ENCODE results near the gene MRPL11. TPM values are rescaled to one million over a fixed set of nuclear protein-coding genes. Genes with fewer than 3 reads are reported as not detected.

MRPL11 gene
- total and polyA plus RNA-seq, 2 of the 13 experiments (the other 11 are each of a cell fraction or from before 2014, with no cell fraction given): 72.9 to 176 TPM

- TF ChIP-seq ZFAT (CRISPR knock-in tag; conservative IDR thresholded peaks at IDR 0.05): peak; percentile 88
- no peak for TF ChIP-seq KDM5A (IDR thresholded peaks at IDR 0.05; ENCODE audit: borderline replicate concordance, low read length)
- TF ChIP-seq ZNF780A (CRISPR knock-in tag; IDR thresholded peaks at IDR 0.05): 0 out of 2 replicates have a peak, but pooled peaks have one; percentile 76
- TF ChIP-seq NFE2 (CRISPR knock-in tag; IDR thresholded peaks at IDR 0.05): no peak
- TF ChIP-seq ZNF138 (CRISPR knock-in tag; IDR thresholded peaks at IDR 0.05; ENCODE audit: low read depth): 0 out of 2 replicates have a peak, but pooled peaks have one; percentile 64
- TF ChIP-seq ZNF292 (CRISPR knock-in tag; IDR thresholded peaks at IDR 0.05; ENCODE audit: borderline replicate concordance, low read depth): no peak
- TF ChIP-seq HIC2 (CRISPR knock-in tag; IDR thresholded peaks at IDR 0.05; ENCODE audit: low read depth): peak; percentile 44; the same call in 1 of the 2 replicates
- TF ChIP-seq SP140L (CRISPR knock-in tag; IDR thresholded peaks at IDR 0.05; ENCODE audit: borderline replicate concordance): no peak; the same call in 1 of the 2 replicates
- no peak for TF ChIP-seq ZNF143 (CRISPR knock-in tag; IDR thresholded peaks at IDR 0.05)
- peak; percentile 95 for TF ChIP-seq ZBTB49 (CRISPR knock-in tag; IDR thresholded peaks at IDR 0.05; ENCODE audit: borderline replicate concordance)
- TF ChIP-seq IRX3 (CRISPR knock-in tag; IDR thresholded peaks at IDR 0.05; ENCODE audit: borderline replicate concordance, low read depth): peak; percentile 43; the same call in 1 of the 2 replicates
- TF ChIP-seq STAG1 (CRISPR knock-in tag; IDR thresholded peaks at IDR 0.05): no peak
- TF ChIP-seq ZBTB4 (CRISPR knock-in tag; IDR thresholded peaks at IDR 0.05; ENCODE audit: borderline replicate concordance): no peak
- no peak for TF ChIP-seq ZBTB33 (CRISPR knock-in tag; IDR thresholded peaks at IDR 0.05)
- TF ChIP-seq ZNF672 (CRISPR knock-in tag; IDR thresholded peaks at IDR 0.05): no peak
- no peak for TF ChIP-seq RAD21 (CRISPR knock-in tag; IDR thresholded peaks at IDR 0.05)
- peak; percentile 36; the same call in 1 of the 2 replicates for TF ChIP-seq TFDP2 (CRISPR knock-in tag; IDR thresholded peaks at IDR 0.05)
Measured at GRCh38 chr11:66418168-66418985, 20.3 kb downstream of the MRPL11 start (continued).

All from HepG2 (cell line).